ENCODE measurements around the gene TCHP.
"Not testable (repeated sequence)": the region's sequence is repeated elsewhere in the genome, so short reads cannot be mapped to it uniquely, and the experiment has no call there.

Gene TCHP

DNA sequence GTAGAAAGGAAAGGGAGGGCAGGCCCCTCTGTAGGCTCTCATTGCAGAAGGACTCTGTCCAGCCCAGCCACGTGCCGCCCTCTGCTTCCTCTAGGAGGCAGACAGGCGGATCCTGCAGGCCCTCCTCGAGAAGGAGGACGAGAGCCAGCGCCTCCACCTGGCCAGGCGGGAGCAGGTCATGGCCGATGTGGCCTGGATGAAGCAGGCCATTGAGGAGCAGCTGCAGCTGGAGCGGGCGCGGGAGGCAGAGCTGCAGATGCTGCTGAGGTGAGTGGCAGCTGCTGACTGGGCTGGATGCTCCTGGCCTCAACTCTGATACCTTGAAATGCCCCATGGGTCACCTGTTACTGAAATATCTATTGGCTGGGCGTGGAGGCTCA lies 10.9 kb downstream of the TCHP start:
- peak; percentile 42 for DNase-seq

DNA sequence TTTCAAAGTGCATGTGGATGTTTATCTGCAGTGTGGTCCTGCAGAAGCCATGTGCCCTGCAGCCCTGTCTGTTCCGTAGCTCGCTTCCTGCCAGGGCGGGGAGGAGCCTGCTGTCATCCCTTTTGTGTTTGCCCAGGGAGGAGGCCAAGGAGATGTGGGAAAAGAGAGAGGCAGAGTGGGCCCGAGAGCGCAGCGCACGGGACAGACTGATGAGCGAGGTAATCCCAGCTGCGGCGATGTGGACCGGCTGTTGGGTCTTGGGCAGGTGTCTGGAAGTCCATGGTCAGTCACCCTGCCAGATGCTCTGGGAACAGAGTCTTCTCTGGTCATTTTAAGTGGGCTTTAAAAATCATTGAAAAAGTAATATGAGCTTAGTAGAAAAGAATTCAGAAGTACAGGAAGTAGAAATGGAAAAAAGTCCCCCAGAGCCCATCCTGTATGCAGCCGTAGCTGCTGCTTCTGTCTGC lies 12.8 kb downstream of the TCHP start:
- no peak for DNase-seq

DNA sequence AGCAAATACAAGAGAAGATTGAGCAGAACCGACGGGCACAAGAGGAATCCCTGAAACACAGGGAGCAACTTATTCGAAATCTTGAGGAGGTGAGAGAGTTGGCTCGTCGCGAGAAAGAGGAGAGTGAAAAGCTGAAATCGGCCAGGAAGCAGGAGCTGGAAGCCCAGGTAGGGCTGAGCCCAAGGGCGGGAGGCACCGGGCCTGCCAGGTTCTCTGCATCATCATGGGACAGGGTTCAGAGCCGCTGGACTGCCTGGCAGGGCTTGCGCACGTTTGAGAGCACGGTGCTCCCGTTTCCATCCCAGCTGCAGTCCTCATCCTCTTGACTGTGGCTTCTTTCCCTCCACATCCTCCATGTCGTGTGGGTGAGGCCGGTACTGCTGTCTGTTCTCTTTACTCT lies 14.4 kb downstream of the TCHP start:
- no peak for DNase-seq

DNA sequence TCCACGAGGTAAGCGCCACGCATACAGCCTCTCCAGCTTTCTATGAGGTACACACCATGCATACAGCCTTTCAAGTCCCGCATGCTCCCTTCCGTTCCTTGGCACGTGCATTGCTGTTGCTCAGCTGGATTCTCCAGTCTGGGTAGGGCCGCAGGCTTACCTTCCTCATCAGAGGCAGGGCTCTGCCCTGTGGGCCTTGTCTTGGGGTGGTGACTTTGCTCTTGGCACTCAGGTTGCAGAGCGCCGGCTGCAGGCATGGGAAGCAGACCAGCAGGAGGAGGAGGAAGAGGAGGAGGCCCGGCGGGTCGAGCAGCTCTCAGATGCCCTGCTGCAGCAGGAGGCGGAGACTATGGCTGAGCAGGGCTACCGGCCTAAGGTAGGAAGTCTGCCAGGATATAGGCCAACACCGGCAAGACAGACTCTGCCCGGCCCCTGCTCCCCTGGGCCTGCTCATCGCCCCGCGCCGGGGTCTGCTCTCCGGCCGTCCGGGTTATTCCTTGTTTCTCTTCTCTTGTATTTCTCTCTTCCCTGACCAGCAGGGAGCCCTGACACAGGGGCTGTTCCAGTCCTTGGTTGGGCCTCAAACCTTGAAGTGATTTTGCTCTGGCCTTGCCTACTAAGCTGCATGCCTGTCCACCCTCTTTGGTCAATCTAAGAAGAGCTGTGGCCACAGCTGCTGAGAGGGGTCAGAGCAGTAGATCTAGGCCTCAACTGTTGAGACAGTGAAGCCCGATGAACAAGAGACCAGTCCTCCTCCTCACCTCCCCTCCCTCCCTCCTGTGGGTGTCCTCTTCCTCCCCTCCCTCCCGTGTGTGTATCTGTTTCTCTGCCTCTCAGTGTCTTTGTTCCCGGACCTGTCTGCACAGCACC lies 15.3 kb downstream of the TCHP start:
- no peak for DNase-seq

DNA sequence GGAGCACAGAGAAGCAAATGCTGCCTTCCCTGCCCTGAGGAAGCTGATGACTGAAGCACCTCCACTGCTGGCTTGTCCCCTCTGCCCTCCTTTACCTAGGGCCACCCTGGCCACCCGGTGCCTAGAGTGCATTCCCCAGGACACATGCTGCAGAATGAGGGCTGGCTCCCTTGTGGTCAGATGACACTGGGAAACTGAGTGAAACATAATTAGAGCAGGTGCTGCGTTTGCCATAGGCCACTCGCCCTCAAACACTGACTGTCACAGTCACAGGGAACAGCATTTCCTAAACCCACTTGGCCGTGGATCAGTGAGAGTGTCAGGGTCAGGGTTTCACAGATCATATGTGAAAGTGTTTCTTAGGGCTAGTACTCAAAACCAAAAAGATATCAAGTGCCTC lies 16.0 kb downstream of the TCHP start:
- no peak for DNase-seq

DNA sequence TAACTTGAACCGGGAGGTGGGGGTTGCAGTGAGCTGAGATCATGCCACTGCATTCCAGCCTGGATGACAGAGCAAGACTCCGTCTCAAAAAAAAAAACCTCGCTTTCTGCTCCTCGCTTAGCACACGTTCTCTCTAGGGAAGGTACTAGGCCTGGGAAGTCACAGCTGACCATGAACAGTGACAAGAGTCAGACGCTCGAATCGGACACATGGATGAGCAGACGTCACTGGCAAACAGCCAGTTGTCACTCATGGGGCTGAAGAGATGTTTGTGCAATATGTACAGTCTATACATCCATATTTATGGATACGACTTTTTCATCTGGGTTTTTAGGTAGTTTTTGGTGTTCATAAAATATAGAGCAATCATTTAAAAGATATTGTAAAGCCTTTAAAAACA lies 19.4 kb downstream of the TCHP start:
- DNase-seq: no peak

DNA sequence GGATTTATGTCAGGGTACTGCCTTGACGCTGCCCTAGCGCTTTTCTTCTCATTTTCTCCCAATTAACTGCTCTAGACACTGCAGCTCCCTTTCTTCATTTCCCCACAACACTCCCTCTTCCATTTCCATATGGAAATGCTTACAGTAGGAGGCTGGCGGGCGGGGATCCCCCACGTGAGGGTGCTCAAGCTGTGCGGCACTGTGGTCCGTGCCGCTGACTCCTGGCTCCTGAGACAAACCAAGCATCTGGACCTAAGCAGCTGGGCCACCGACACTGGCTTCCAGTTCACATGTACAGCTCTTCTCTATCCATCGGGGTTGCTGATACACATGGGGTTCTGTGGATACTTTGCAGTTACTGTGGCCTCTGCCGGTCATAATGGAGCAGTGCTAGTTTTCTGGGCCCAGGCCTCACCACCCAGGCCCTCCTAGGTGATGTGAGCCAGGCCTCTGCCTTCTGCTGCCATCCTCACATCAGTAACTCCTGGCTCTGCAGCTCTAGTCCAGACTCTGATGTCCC lies 20.2 kb downstream of the TCHP start:
- DNase-seq: no peak

DNA sequence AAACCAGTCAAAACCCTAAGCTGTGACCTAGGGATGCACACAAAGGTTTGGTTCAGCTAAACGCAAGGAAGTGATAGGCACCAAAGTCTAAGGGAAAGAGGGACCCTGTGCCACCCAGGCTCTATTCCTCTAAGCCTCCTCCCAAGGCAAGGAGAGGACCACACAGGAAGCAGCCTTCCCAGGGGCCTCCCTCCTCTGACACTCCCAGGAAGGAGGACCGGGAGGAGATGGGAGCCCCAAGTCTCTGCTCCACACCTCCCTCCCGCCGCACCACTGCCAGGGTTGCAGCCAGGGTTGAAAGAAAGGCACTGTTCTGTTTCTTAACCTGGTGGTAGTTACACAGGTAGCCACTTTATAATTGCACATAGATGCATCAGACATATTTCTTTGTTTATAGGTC lies 21.9 kb downstream of the TCHP start:
- DNase-seq: no peak

DNA sequence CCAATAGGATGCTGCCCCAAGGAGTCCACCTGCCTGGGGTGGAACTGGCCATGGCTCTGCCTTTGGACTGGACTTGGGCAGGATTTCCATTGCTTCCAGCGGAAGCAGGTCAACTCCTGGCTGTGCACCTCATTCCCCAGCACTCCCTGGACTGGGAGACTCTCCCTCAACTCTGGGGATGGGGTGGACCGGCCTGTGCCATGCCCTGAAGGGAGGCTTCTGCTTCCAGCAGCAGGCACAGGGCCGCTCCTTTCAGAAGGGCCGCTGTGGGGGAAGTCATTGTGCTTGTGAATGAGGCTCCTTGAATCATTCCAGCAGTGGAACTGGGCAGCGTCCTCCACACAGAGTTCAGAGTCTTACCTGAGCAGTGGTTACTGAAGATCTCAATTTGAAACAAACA lies 23.0 kb downstream of the TCHP start:
- no peak for DNase-seq

DNA sequence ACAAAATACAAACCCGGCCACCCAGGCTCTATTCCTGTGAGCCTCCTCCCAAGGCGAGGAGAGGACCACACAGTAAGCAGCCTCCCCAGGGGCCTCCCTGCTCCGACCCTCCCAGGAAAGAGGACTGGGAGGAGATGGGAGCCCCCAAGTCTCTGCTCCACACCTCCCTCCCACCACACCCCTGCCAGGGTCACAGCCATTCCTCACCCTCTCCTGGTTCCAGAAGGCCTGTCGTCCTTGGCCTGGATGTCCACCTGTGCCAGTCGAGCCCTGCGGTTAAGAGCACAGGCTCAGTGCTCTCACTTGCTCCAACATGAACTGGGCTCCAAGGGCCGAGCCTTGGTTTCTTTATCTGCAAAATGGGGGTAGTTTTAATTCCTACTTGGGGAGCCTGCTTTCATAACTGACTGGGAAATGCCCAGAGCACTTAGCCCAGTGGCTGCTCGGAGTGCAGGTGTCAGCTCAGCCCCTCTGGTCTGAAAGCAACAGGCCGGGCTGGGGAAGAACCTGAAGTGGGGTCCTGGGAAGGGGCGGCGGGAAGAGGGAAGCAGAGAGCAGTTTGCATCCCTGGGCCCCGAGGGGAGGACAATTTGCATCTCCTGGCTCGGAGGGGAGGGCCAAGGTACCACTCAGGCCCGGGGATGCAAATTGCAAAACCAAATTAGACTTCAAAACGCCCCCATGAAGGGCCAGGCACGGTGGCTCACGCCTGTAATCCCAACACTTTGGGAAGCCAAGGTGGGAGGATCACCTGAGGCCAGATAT lies 23.6 kb downstream of the TCHP start:
- no peak for DNase-seq

DNA sequence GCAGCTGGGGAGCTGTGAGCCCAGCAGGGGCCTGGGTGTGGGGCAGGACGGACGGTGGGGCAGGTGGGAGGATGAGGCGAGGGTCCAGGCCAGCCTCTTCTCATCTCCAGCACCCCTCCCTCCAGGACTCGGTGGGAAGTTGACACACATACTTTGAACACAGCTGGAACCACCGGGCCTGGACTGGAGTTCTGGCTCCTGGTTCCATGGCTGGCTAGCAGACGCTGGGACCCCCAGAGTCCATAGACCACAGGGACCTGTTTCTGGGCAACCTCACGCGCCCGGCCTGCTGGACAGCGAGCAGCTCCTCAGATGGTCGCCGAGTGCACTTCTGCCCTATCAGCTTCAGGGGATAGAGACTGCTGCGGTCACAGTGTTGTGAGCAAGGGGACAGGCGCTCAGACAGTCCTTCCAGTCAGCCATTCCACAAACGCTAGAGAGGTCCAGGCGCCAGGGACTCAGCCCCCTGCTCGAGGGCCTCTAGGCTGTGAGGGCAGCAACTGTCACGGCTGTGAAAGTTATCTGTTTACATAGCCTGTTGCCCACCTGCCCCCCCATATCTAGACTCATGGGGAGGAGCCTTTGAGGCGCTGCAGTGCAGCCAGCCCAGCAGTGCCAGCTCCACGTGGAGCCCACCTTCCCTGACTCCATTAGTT lies 25.2 kb downstream of the TCHP start:
- no peak for DNase-seq

DNA sequence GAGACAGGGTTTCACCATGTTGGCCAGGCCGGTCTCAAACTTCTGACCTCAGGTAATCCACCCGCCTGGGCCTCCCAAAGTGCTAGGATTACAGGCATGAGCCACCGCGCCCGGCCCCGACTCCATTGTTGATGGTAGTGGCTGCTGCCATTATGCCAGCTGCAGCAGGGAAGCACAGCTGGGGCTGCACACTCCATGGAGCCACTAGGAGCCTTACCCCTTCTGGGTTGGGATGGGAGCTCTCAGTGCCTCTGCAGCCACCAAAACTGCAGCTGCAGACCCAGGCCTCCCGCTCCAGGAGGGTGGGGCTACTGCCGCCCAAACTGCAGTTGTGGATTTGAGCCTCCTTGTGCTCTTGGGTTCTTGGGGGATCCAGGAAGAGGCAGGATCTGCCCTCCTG lies 25.9 kb downstream of the TCHP start:
- DNase-seq: no peak

DNA sequence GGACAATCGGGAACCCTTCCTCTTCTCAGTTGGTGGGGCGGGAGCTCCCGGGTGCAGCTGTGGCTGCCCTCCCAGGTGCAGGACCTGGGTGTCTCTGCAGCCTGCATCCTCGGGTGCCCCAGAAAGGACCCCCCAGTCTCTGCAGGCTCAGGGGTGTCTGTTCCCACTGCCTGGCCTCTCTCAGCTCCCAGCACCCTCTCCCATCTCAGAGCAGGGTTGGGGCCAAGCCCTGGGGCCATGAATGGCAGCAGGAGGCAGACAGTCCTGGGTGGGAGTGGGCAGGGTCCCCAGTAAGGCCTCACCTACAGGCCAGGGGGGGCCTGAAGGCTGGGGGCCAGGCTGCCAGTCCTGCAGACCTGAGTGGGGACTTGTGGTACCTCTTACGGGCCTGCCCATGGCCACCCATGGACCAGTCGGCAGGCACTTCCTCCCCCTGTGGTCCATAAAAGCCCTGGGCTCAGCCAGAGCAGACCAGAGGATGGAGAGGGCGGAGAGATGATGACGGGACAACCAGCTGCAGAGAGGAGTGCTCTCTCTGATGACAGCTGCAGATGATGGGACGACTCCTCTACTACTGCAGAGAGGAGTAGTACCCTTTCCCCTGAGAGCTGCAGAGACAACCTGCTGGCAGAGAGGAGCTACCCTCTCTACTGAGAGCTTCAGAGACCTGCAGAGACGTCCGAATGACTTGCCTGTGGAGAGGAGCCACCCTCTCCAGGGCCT lies 26.6 kb downstream of the TCHP start:
- no peak for DNase-seq

DNA sequence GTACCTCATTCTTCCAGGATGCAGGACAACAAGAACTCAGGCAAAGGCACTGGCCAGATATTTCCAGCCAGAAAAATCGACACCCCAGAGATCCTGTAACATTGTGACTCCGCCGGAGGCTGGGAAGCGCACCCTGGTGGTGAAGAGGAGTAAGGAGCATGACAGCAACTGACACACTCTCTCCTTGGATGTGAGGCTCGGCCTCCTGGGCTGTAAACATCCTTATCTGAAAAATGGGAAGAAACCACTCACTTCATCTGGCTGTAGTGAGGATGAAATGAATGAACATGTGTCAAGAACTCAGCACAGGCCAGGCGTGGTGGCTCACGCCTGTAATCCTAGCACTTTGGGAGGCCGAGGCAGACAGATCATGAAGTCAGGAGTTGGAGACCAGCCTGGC lies 27.5 kb downstream of the TCHP start:
- peak; percentile 49 for DNase-seq

DNA sequence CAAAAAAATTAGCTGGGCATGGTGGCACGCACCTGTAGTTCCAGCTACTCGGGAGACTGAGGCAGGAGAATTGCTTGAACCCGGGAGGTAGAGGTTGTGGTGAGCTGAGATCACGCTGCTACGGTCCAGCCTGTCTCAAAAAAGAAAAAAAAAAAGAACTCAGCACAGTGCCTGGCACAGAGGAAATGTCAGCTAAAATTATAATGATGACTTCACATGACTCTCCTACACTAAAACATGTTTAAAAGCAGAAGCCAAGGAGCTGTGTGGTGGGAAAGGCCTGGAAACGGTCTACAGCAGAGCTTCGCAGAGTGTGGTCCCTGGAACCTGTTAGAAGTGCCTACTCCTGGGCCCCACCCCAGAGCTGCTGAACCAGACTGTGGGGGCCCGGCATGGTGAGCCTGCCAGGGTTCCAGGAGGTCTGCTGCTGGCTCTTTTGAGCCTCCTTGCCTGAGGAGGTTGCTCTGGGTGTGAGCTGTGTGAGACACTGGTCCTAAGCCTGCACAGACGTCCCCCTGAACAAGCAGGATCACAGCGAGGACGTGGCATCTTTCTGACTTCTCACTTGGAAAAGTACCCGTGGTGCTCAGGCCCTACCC lies 28.1 kb downstream of the TCHP start:
- no peak for DNase-seq

DNA sequence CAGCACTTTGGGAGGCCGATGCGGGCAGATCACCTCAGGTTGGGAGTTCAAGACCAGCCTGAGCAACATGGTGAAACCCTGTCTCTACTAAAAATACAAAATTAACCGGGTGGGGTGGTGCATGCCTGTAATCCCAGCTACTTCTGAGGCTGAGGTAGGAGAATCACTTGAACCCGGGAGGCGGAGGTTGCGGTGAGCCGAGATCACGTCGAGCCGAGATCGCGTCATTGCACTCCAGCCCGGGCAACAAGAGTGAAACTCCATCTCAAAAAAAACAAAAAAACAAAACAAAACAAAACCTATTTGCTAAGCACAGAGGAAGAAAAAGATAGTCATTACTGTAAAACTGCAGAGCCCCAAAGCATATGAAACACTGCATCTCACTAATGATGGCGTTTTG lies 29.3 kb downstream of the TCHP start:
- DNase-seq: not testable (repeated sequence)

DNA sequence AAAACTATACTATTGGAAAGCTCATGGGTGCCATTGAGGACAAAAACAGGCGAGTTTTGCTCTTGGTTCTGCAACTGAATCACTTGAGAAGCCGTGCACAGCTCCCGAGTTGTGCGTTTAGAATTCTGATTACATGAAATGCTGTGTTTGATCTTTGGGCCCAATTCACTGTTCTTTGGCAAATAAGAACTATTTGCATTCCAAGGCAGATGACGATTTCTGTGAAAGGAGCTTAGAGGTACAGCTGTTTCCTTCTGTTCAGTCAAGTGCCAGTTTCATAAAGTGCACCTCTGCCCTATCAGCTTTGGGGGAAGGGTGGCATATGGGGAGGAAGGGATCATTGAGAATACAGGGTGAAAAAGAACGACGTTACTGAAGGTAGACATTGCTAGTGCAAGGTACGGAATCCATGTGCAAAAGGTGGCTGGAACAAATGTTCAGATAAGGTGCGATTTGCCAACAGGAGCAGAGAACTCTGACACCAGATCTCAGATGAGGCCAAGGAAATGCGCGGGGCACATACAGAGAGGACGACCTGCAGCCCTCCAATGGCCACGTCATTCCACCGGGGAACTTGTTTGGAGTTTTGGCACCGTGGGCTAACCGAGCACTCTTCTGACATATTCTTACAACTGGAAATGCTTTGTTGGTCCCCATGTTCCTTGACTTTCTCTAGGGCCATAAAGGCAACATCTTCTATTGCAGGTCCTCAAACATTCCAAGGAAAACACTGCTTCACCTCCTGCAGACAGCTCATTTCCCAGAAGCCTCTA lies 30.1 kb downstream of the TCHP start:
- DNase-seq: no peak

DNA sequence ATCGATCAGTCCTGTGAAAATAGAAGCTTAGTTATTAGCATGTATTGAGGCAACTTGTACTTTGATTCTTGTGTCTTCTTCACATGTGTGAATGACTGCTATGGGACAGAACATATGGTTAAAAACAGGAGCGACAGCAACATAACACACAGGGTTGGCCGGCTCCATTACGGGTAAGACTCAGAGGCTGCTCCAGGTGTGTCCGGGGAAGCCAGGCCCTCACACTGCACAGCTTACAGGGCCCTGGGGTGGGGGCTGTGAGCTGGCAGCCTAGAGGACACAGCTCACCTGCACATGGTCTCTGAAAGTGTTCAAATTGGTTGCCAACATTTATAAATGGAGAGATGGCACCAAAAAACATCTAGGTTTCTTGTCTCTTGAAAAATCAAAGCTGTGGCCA lies 31.1 kb downstream of the TCHP start:
- no peak for DNase-seq

DNA sequence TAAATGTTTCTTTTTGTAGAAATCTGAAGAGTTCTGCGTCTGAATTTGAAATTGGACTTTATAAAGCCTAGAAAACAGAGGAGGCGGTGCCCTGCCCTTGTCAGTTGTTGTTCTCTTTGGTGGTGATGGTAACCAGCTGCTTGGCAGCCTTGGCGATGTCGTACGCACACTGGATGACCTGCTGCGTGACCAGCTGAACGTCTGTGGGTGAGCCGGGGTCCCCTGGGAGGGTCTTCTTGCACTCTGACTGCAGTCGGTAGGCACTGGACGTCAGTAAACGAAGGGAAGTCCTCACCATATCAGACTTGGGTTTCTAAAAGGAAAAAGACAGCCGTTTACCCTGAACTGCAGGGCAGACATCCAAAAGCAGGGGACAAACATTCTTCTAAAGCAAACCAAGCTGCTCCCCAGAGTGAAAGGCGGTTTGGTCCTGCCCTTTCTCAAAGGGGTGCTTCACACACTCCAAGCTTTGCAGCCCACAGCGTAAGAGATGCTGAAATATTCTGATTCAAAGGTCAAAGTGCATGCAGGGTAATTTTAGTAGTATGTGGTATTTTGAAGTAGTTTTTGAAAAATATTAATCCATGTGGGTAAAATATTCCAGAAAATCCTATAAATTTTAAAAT lies 32.9 kb downstream of the TCHP start:
- DNase-seq: no peak

DNA sequence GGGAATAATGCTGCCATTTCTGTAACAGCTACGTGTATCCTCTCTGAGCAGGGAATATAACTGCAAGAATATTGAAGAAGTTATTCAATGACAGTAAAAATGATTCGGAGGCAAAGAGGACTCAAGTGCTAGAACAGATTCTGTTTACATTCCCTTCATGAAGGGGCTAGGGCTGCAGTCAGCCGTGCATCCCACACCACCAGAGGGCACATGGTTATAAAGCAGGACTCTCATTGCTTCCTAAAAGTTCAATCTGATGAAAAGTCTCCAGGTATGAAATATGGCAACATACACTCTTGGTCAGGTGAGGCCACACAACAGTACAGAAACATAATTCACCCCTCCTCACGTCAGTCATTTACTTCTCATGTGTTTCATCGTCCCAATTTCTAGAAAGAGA lies 34.0 kb downstream of the TCHP start:
- no peak for DNase-seq

DNA sequence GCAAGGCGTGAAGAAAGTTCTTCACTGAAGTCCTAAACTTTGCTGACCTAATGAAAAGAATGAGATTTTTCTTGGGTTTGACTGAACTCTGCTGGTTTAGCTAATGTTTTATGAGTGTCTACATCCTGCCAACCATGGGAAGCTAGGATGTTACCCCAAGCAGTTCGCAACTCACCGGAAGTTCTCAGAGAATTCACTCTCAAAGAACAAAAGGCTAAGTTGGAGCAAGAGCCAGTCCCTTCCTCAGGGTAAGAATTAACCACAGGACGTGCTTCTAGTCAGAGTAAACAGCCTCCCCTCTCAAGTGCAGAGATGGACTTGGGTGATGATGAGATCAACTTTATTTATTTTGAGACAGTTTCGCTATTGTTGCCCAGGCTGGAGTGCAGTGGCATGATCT lies 37.3 kb downstream of the TCHP start:
- no peak for DNase-seq
